MM.1S (cell line): ENCODE results near the gene CREB5.

Source experiments
- CTCF ChIP-seq: fragments of 300-600 bp; sonication (generic); IDR thresholded peaks from 2 replicates; pipeline ENCODE4 v1.5.1; 2016; ENCODE audit warnings: antibody characterized with exemption, low read length, mixed read lengths
- EZH2 ChIP-seq: fragments of 300-600 bp; sonication (generic); optimal IDR thresholded peaks from 2 replicates; pipeline ENCODE3; 2017; ENCODE audit warnings: low read depth, mild to moderate bottlenecking, antibody characterized with exemption, low read length, mixed read lengths

GRCh38 chr7:28785041-28785995 lies 373.0 kb downstream of the CREB5 start:
- TF ChIP-seq CTCF (no peak), EZH2 (no peak)
